ENCODE measurements around the gene PFN1. TPM values are rescaled to one million over a fixed set of nuclear protein-coding genes. Genes with fewer than 3 reads are reported as not detected.

Gene PFN1
- total and polyA plus RNA-seq, 9 of the 15 experiments (the other 6 are each of a cell fraction or from before 2014, with no cell fraction given) = 60.5 to 1,479 (median 456) TPM

GRCh38 chr17:4947411-4948165, 742 bp downstream of the PFN1 start (continued):
- TF ChIP-seq VEZF1 (CRISPR knock-in tag; IDR thresholded peaks at IDR 0.05) (peak; percentile 95), FOXA3 (CRISPR knock-in tag; conservative IDR thresholded peaks at IDR 0.05 in 1 of 2, IDR thresholded peaks at IDR 0.05 in 1 of 2) (0 out of 4 replicates have a peak, but pooled peaks of 1 of the 2 experiments have one; percentile 33)

- H2AFZ ChIP-seq (ENCODE audit: low read depth, low read length) = no peak overlapping the region
- FAIRE-seq (no peak), ATAC-seq (no peak), DNase-seq (ENCODE audit: extremely low read depth in 1 of 4, low spot score in 3 of 4) (peak in 1 of 4 experiments; percentile 49)
- H3K9me3 ChIP-seq (replicated peaks; ENCODE audit: control insufficient read depth, insufficient read depth, low read depth, low read length) = no peaks in the 10 kb centered on the region
- peaks cover 32 to 46% of the 10 kb centered on the region in 2 experiments for H3K4me1 ChIP-seq (replicated peaks in 1 of 2; ENCODE audit: control insufficient read depth in 2 of 2, insufficient read depth in 2 of 2, low read length in 2 of 2)
- no peaks in the 10 kb centered on the region for H3K9me1 ChIP-seq (ENCODE audit: control insufficient read depth, insufficient read depth, low read length)
- POLR2A ChIA-PET = interaction anchor here (0.7 to 3.2 kb wide), 3 partner anchors 14 to 24 kb away, joined by 3 to 21 read pairs (median 4); partner anchors contain the start of gene SPAG7
- CTCF ChIA-PET (ENCODE audit: low intra/inter-chr PET ratio) = no interaction called here
- peaks cover 58% of the 10 kb centered on the region for H3K36me3 ChIP-seq (ENCODE audit: control insufficient read depth, insufficient read depth, low read length)
- peaks cover 81% of the 10 kb centered on the region for H3K79me2 ChIP-seq (ENCODE audit: control insufficient read depth, insufficient read depth, low read length)
- H4K20me1 ChIP-seq (replicated peaks; ENCODE audit: control insufficient read depth, insufficient read depth, low read length) = peaks cover 22% of the 10 kb centered on the region
- in situ Hi-C loops (cut with MboI) (no loop called here), intact Hi-C loops (cut with micrococcal nuclease) (no loop called here)
- peak overlapping the region; percentile 97 for H3K4me3 ChIP-seq
- peak overlapping the region; percentile 82 to 97; a peak in 3 of 4 replicates for H3K9ac ChIP-seq (ENCODE audit: insufficient read depth in 1 of 2, low read depth in 2 of 2, low read length in 2 of 2)
- H3K27ac ChIP-seq (ENCODE audit: extremely low read depth, low read depth, low read length) = peak overlapping the region; percentile 98
- 0% methylated on average over 2 of the region's 7 CpGs for WGBS (ENCODE audit: insufficient coverage, low coverage, missing lambda C conversion rate)
- peak overlapping the region; percentile 93 for H3K4me2 ChIP-seq (ENCODE audit: insufficient read depth, low read length)
- no peaks in the 10 kb centered on the region for H3K27me3 ChIP-seq (ENCODE audit: control insufficient read depth in 2 of 2, insufficient read depth in 2 of 2, low read length in 2 of 2)
- BruUV-seq (replicated peaks) = no TSS peak
- TF ChIP-seq ZNF57 (CRISPR knock-in tag; IDR thresholded peaks at IDR 0.05) (no peak), ZNF41 (CRISPR knock-in tag; conservative IDR thresholded peaks at IDR 0.05) (no peak), SRF (CRISPR knock-in tag; IDR thresholded peaks at IDR 0.05) (peak; percentile 76 to 96; a peak in 3 of 4 replicates), SPI1 (IDR thresholded peaks at IDR 0.05; ENCODE audit: borderline replicate concordance, low read depth, low read length) (peak; percentile 46; the same call in 1 of the 2 replicates), GTF2A2 (tag; IDR thresholded peaks at IDR 0.05) (no peak), ZFP36 (IDR thresholded peaks at IDR 0.05; ENCODE audit: low read depth, low read length, partially characterized antibody) (peak; percentile 15)
These were observed 1.3 kb downstream of the PFN1 start for GRCh38 chr17:4947010-4947410.
